NCI-H146 (cell line): Measurements from ENCODE around the gene ARHGAP26.

Experiments
- DNase-seq: peaks from one replicate; lab custom pipeline; 2025; lab: John Stamatoyannopoulos, UW

Gene ARHGAP26

GRCh38 chr5:142810743-142811290, 40.6 kb downstream of the ARHGAP26 start:
- no peak for DNase-seq

- DNase-seq, result no peak
These were observed 41.8 kb downstream of the ARHGAP26 start for GRCh38 chr5:142811866-142812557.

- DNase-seq, result no peak
These were observed 43.0 kb downstream of the ARHGAP26 start for GRCh38 chr5:142813220-142813619.

GRCh38 chr5:142814122-142814521, 43.9 kb downstream of the ARHGAP26 start:
- no peak for DNase-seq

GRCh38 chr5:142815469-142815868, 45.3 kb downstream of the ARHGAP26 start:
- no peak for DNase-seq

- DNase-seq, result no peak
These were observed 46.6 kb downstream of the ARHGAP26 start for GRCh38 chr5:142816531-142817430.

- DNase-seq, result no peak
These were observed 47.8 kb downstream of the ARHGAP26 start for GRCh38 chr5:142817949-142818431.

GRCh38 chr5:142819292-142819691, 49.1 kb downstream of the ARHGAP26 start:
- no peak for DNase-seq

GRCh38 chr5:142819825-142820224, 49.6 kb downstream of the ARHGAP26 start:
- DNase-seq, result no peak

- no peak for DNase-seq
These were observed 50.3 kb downstream of the ARHGAP26 start for GRCh38 chr5:142820447-142820846.

GRCh38 chr5:142821034-142821732, 51.0 kb downstream of the ARHGAP26 start:
- no peak for DNase-seq

- DNase-seq, result no peak
These were observed 51.7 kb downstream of the ARHGAP26 start for GRCh38 chr5:142821733-142822487.

- no peak for DNase-seq
These were observed 52.9 kb downstream of the ARHGAP26 start for GRCh38 chr5:142823126-142823525.

GRCh38 chr5:142823806-142824205, 53.6 kb downstream of the ARHGAP26 start:
- no peak for DNase-seq

GRCh38 chr5:142824391-142824790, 54.2 kb downstream of the ARHGAP26 start:
- no peak for DNase-seq

- DNase-seq, result no peak
These were observed 55.4 kb downstream of the ARHGAP26 start for GRCh38 chr5:142825378-142826089.

- no peak for DNase-seq
These were observed 55.9 kb downstream of the ARHGAP26 start for GRCh38 chr5:142826093-142826492.

GRCh38 chr5:142826741-142827492, 56.7 kb downstream of the ARHGAP26 start:
- no peak for DNase-seq

GRCh38 chr5:142827934-142828576, 57.9 kb downstream of the ARHGAP26 start:
- DNase-seq, result peak; percentile 19
